ENCODE data around the gene STK32B. TPM values are rescaled to one million over a fixed set of nuclear protein-coding genes. Genes with fewer than 3 reads are reported as not detected.

The STK32B gene
- total and polyA plus RNA-seq, 11 donors: 0.08 to 2.0 (median 0.25) TPM

DNA sequence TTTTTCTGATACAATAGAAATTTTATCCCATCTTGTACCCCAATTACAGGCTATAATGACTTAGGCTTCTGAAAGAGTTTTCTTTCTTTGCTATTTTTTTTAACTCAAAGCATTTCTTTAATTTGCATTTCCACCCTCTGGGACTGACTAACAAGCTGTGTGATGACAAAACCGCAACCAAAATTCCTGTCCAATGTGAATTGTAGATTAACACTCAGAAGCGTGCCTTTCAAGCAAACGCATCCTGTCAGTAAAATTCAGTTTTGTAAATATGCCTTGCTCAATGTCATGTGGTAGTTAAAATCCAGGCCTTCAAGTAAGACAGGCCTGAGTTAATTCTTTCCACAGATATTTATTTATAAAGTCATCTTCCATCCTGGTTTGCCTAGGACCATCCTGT is 50.3 kb downstream of the STK32B start:
- no peaks in the 10 kb centered on the region for H3K36me3 ChIP-seq
- intact Hi-C loops (cut with DNase I): no loop called here
- no peak overlapping the region for H3K27ac ChIP-seq
- peaks cover 0 to 9% (median 0%) of the 10 kb centered on the region in 12 donors for H3K9me3 ChIP-seq
- H3K4me3 ChIP-seq: no peak overlapping the region
- ATAC-seq (no peak), DNase-seq (no peak)
- 78 to 88% (median 82%) methylated on average over 3 of the region's 3 CpGs for WGBS, 4 donors
- no peaks in the 10 kb centered on the region for H3K4me1 ChIP-seq
- TF ChIP-seq POLR2A (IDR thresholded peaks at IDR 0.05): no peak
- no peak for TF ChIP-seq CTCF (IDR thresholded peaks at IDR 0.05)
- H3K27me3 ChIP-seq: peaks cover 0 to 4% (median 0%) of the 10 kb centered on the region in 9 donors

DNA sequence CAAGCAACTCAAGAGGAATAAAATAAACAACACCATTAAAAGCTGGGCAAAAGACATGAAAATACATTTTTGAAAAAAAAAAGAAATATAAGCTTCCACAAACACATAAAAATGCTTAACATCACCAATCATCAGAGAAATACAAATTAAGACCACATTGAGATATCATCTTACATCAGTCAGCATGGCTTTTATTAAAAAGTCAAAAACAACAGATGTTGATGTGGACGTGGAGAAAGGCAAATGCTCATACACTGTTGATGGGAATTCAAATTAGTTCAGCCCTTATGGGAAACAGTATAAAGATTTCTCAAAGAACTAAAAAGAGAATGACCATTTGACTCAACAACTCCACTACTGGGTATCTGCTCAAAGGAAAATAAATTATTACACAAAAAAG is 59.6 kb downstream of the STK32B start:
- ATAC-seq (no peak), DNase-seq (no peak)
- 60 to 70% (median 64%) methylated on average over 1 of the region's 1 CpG for WGBS, 4 donors
- Histone ChIP-seq H3K4me1 (no peaks in the 10 kb centered on the region), H3K36me3 (no peaks in the 10 kb centered on the region), H3K9me3 (no peaks in the 10 kb centered on the region), H3K27ac (no peak overlapping the region), H3K27me3 (peaks cover 0 to 19% (median 0%) of the 10 kb centered on the region in 9 donors), H3K4me3 (no peak overlapping the region)
- TF ChIP-seq POLR2A (IDR thresholded peaks at IDR 0.05): no peak
- intact Hi-C loops (cut with DNase I): no loop called here

DNA sequence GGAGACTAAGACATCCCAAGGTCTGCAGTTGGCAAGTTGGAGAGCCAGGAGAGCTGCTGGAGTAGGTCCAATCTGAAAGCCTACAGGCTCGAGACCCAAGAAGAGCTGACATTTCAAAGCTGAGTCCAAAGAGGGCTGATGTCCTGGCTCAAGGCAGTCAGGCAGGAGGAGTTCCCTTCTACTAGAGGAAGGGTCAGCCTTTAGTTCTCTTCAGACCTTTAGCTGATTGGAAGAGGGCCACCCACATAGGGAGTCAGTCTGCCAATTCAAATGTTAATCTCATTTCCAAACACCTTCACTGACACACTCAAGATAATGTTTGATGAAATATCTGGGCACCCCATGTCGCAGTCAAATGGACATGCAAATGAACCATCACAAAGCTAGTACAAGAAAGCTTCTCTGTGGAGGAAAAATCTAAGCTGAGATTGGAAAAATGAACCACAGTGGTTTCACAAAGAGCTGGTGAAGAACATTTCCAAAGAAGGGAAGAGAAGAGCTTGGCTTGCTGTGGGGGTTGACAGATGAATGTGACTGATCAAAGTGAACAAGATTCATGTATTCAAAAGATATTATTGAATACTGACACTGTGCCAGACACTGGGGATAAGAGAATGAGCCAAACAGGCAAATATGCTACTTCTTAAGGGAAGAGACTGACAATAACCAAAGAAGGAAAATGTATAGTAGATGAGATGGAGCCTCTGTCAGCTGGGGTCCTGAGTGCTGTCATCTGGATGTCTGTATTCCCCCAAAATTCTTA is 61.2 kb downstream of the STK32B start:
- no peak overlapping the region for H3K27ac ChIP-seq
- ATAC-seq: no peak
- H3K27me3 ChIP-seq: peaks cover 0 to 13% (median 0%) of the 10 kb centered on the region in 9 donors
- 40 to 67% (median 56%) methylated on average over 2 of the region's 2 CpGs for WGBS, 4 donors
- no peaks in the 10 kb centered on the region for H3K4me1 ChIP-seq
- intact Hi-C loops (cut with DNase I): no loop called here
- H3K9me3 ChIP-seq: no peaks in the 10 kb centered on the region
- H3K4me3 ChIP-seq: no peak overlapping the region
- no peak for DNase-seq
- TF ChIP-seq POLR2A (IDR thresholded peaks at IDR 0.05): no peak
- TF ChIP-seq CTCF (IDR thresholded peaks at IDR 0.05): no peak
- H3K36me3 ChIP-seq: no peaks in the 10 kb centered on the region

DNA sequence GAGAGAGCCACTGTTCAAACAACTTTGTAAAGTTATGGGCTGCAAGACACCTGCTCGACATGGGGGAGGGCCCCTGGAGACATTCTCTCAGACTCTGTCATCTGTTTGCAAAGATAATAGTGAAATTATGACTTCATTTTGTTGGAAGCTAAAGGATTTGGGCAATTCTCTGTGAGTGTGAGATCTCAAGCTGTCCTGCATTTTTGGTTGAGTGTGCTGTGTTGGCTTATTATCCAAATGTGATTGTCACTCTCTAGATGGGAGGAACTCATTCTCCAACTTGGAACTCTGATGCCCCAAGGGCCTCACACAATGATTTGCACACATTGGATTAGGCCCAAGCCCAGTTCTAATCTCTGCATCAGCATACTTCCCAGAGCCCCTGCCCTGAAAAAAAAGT is 63.7 kb downstream of the STK32B start:
- intact Hi-C loops (cut with DNase I): no loop called here
- Histone ChIP-seq H3K4me3 (no peak overlapping the region), H3K9me3 (no peaks in the 10 kb centered on the region), H3K27me3 (no peaks in the 10 kb centered on the region), H3K27ac (no peak overlapping the region), H3K4me1 (no peaks in the 10 kb centered on the region), H3K36me3 (no peaks in the 10 kb centered on the region)
- ATAC-seq (peak in 1 of 4 donors; percentile 29), DNase-seq (no peak)
- TF ChIP-seq CTCF (IDR thresholded peaks at IDR 0.05) (no peak), POLR2A (IDR thresholded peaks at IDR 0.05) (no peak)
- WGBS, 4 donors: 35 to 45% (median 42%) methylated on average over 1 of the region's 1 CpG

Data from heart left ventricle (tissue), 16 donors.